ELR (cell line): Measurements from ENCODE around the gene SND1.

ENCODE experiments used
- DNase-seq: peaks from one replicate; pipeline ENCODE4 v3.0.0-alpha.2; 2015; ENCODE audit warnings: low read depth

The SND1 gene

DNA sequence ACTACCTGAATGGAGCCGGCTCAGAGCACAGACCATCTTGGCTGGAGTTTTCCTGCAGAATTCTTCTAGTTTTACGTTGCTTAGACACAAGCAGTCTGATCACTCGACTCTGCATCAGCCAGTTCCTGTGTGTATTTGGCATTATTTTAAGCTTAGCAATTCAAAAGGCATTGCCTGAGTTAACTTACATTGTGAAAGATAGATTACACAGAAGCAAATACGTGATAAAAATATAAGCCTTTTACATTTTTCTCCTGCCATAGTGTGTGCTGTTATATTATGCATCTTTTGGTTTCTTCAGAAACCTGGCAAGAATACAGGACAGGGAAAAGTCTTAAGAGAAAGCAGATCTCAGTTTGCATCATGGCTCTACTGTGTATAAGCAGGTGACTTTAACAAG is 281.2 kb downstream of the SND1 start:
- no peak for DNase-seq

DNA sequence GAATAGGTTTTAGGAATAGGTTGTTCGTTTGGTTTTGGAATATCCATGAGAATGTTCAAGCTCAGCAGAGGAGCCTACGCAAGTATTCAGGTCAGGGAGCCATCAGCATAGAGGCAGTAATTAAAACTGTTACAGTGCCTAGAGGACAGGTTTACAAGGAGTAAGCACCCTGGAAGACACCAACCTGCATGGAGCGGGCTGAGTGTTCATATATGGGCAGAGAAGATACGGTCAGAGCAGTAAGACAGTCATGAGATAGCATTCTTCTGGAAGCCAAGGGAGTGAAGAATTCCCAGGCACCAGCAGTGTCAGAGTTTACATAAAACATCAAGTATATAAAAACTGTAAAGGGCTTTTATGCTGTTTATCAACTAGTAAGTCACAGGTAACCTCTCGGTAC is 282.7 kb downstream of the SND1 start:
- no peak for DNase-seq

DNA sequence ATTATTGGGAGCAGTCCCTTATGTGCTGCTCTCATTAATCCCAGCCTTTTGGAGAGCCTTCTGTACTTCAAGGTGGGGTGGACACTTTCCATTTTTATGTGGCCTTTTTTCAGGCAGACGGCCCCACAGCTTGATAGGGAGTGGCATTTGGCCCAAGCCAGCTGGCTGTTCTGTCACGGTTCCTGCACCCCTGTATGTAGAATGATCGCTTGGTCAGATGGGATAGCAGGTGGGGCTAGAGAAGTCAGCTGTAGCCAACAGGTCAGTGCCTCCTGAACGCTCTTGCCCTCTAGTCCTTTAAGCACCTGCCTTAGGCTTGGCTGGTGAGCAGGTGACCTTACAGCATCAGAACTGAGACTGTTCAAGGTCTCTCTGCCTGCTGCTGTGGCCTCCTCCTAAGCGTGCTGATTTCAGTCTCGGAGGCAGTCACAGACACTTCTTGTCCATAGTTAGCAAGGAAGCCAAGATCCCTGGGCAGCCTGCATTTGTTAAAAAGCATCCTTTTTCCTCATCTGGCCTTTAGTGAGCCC is 283.9 kb downstream of the SND1 start:
- DNase-seq: no peak

DNA sequence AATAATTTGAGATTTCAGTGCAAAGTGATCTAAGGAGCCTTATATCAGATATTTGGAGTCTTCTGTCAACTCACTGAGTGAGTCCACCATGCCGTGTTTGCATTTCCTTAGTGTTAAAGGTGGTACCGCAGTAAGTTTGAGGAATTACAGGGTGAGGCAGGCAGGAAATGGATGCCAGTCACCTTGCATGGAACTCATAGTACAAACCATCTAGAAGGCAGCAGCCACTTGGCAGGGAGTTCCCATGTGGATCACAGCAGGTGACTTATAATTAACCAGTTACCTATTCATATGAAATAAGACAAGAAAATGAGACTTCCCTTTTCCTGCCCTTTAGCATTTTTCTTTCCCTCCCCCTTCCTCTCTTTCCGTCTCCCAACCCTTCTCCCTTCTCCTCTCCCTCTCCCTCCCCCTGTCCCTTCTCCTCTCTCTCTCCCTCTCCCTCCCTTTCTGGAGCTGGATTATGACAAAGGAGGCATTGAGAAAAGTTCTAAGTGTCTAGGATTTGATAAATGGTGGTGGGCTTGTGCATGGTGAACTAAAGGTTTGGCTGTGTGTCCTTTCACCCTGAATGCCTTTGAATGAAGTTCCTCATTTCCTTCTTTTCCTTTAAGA is 285.2 kb downstream of the SND1 start:
- no peak for DNase-seq

DNA sequence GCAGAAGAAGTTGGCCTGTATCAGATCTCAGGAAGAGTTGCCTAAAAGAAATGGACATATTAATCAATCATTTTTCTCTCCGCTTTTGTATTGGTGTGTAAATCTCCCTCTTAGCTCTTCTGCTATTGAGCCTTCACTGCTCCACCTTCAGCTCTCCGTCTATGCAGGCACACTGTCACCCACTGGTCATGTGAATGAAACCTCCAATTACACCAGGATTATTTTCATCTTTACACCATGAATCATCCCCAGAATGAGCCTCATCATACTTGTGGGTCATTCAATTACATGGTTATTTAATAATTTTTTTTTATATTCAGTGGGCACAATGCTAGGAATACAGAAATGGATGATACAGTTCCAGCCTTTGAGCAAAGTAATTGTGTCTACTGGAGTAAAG is 286.6 kb downstream of the SND1 start:
- DNase-seq: peak; percentile 89

DNA sequence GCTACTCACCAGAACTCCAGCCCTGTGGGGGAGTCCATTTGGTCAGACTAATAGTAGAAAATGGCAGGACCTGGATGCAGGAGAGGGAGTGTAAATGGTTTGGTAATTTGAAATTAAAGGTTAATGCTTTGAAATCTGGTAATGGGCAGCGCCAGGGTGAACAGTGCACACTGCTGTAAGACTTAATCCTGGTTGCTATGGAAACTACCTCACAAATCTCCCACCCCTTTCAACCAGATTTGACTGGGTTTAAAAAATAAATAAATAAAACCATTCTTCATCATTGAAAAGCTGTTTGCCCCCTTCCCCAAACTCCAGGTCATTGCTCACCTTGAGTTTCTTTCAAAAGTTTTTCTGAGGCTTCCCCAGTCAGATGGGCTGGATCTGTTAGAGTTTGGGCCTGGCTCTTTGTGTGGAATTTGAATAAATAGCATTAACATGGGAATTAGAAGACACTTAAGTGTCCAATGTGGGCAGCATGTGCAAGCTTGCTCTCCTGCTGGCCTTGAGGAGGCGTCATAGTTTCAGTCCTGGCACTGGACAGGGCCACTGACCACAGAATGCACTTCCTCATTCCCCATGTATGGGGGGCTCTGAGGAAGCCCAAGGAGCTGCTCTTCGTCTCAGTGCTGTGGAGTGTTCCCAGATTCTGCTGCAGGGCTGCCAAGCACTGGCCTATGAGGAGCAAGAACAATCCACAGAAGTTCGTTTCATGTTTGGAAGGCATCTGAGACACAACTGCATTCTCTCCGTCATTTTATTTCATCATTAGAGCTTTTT is 288.6 kb downstream of the SND1 start:
- DNase-seq: no peak

DNA sequence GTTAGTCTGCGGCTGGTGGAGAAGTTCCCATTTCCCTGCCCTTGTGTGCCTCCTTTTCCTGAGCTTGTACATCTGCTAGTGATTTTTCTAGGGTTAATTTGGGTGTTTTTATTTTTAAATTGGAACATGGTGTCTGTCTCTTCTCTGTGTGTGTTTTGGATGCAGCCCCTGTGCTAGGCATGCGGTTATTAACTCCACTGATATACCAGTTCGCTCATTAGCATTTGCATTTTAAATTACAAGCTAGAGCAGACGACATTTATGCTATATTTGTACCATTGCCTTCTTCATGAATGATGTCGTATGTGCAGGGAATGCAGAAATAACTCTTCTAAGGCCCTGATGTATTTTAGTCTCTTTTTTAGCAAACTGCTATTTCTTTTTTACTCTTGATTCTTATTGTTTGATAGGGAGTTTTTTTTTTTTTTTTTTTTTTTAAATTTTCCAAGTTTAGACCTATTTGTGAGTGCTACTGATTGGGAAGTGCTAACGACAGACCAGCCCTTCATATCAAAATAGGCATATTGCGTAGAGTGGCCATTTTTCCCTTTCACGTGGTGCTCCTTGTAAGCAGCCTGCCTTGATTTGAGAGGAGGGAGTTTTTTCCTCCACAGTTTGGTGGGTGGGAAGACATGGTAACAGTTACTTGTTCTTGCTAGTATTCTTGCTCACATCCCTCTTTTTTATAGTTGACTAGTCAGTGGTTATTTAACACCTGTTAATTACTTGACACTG is 289.6 kb downstream of the SND1 start:
- no peak for DNase-seq

DNA sequence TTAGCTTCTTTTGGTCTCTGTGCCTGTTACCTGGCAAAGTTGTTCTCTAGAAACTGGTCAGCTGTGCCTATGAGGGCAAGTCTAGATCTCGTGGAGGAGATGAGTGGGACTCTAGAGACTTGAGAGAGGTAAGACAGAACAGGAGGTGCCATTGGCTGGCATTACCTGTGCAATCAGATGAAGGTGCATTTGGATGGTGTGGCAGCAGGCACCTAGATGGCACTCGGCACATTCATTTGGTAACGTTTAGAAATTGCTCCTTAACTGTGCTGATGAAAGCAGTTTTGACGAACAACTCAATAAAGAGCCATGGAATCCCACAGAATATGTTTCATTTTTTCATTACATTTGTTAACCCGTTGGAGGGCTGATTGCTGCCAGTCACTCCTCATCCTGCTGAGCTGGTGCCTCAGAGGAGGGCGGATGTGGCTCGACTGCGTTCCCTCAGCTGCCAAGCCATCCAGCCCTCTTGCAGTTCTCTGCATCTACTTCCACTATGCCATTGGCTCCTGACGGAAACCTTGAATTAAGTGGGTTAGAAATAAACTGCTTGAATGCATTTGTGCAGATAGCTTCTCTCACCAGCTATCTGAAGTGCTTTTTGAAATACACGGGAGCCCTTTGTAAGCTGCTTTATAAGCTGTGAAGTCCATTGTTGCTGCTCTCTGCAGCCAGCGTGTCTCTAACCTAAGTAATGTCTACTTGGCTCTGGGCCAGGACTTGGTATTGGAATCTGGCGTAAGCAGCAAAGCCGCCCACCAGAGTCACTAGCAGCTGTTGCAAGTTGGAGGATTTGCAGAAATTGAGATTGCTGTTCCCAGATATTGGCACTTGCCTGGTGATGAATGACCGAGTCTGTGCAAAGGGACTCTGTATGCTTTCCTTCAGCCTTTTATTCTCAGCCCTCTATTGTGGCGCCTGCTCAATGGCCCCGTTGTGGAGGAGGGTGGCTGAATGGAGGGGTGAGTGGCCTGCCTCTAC is 291.8 kb downstream of the SND1 start:
- no peak for DNase-seq

DNA sequence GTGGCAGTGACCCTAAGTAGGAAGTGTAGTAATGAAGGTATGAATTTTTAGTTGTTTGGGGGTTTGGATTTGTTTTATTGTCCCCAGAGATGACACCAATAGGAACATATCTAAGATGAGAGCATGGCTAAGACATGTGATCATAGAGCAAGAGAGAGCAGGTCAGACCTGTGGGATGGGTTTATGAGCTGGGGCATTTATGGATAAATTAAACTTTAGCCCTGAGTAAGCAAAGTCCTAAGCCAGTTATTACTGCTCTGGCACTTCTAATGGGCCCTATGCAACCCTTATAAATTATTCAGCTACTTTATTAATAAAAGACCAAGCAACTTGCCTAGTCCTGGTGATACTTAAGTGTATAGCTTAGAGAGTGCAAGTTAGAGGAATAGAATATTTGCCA is 294.1 kb downstream of the SND1 start:
- no peak for DNase-seq

DNA sequence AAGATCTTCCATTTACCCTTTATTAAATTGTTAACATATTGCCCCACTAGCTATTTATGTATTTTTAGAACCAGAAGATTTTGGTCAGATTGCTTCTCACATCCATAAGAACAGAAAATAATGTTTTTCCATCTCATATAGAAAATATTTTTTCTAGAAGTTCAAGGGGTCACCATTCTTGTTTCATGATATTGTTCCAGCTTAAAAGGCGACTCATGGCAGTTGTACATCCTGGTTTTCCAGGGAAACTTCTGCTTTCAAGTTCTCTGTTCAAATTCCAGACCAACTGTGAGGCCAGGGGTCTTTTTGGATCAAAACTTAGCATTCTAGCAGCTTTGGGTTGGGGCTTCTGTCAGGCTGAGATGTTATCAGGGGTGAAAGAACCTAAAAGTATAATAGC is 294.9 kb downstream of the SND1 start:
- peak; percentile 55 for DNase-seq

DNA sequence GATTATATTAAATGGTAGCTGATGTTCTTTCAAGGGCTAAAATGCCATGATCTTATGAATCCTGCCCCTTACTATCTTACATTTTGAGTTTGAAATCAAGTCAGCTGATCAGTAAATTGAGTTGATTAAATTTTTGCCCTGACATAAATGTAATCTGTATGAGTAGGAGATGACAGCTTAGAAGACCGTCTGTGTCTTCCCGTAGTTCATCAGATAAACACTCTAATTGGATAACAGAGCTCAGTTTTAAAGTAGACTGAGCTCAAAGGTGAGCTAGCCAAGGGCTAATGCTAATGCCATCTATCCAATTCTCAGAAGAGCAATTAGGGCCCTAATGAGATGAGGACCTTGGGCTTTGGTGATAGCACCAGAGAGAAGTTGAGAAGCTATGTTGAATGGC is 296.3 kb downstream of the SND1 start:
- no peak for DNase-seq

DNA sequence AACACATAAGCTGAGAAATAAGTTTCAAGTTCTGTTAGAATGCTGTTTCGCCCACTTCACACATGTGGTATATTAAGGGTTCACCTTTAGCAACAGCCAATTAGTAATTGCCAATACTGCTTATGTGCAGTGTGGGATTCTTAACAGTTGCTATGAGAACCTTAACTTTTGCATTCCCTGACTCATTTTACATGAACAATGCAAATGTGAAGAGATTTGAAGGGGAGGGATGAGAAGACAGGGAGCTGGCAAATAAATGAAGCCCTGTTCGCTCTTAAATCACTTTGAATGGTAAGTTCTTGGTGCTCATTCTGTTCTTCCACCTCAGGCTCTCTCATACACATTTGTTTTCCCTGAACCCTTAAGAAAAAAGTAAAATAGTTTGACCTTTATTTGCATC is 296.9 kb downstream of the SND1 start:
- DNase-seq: no peak

DNA sequence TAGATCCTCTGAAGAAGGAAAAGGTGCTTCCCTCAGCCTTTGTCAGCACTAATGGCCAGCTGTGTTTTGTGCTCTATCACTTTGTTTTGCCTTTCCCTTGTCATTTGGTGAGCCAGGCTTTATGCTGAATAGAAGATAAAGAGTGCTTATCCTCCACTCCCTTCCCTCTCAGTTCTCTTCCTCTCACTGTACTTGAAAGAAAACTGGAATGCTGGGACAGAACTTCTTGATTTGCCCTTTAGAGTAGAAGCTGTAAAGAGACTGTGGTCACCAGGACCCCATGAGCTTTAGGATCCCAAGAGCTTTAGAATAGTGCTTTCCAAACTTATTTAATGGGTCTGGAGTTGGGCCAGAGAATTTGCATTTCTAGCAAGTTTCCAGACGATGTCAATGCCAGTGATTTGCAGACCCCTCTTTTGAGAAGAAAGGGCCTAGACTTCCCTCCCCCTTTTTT is 297.8 kb downstream of the SND1 start:
- DNase-seq: no peak

DNA sequence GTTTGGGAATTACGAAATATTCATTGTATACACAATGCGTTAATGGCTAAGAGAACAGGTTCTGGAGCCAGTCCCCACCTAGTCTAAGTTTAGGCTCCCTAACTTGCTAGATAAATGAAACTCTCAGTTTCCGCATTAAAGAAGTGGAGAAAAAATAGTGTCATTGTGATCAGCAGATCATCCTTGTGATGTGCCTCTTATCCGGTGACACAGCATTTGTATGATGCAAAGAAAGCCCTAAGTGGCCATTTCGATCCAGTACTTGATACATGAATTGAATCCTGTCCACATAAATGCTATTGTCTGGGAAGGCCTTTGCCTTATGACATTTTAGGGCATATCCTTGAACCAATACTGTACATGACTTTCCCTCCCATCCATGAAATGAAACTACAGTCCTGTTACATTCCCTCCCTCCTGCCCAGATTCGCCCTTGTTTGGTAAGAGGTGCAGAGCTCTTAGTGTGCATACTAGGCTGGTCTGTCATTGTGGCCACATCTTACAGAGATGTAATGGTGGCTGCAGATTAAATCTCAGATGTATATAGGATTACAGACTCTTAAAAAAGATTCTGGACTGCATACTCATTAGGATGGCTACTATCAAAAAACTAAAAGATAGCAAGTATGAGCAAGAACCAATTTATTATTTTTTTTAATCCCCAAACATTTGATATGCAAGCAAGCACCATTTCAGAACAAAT is 298.4 kb downstream of the SND1 start:
- no peak for DNase-seq

DNA sequence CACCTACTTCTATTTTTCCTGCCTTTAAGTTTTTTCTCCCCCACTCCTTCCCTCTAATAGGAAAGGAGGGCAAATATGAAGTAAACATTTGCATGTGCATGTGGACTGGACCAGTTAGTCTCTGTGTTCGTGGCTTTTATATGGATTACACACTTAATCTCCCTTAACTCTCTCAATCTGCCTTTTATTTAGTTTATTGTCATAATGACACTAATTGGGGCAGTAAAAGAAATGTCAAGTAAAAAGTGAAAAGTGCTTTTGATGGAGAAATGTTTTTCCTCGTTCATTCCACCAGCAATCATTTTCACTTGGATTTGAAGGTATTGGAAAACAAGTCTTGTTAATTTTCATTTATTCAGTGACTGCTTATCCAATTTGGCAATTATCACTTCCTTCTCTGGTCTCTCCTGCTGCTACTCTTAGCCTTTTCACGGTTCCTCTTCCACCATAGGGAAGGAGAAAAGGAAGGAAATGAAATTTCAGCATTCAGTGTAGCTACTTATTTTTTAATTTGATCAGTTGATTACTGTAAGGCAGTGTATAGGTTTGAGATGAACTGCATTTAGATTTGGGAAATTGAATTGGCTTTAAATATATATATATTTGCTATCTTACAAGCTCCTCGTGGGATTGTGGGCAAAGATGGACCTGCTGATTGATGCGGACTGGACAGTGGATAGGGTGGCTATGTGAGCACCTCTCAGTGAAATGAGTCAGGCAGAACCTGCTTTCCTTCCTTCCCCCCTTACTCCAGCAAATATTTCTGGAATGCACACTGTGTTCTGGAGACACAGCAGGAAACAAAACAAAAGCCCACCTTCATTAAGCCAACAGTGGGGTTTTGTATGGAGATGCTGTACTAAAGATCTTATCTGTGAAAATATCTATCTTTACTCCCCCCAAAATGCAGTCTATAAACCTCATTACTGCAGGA is 301.7 kb downstream of the SND1 start:
- DNase-seq: no peak

DNA sequence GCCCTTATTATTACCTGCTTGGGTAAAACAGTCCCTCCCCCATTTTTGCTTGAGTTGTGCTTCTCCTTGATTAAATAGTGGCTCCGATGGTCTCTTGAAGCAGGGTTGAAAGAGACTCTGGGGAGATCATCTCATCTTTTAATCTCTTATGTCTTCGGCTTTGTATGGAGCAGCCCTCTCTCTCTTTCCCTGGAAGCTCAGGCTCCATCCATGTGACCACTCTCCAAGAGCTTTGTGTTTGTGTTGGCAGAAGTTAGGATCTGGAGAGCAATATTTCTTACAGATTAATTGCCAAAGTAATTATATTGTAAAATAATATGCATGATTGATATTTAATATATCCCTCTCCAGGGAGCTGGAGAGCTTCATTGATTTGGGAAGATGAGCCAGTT is 302.4 kb downstream of the SND1 start:
- no peak for DNase-seq

DNA sequence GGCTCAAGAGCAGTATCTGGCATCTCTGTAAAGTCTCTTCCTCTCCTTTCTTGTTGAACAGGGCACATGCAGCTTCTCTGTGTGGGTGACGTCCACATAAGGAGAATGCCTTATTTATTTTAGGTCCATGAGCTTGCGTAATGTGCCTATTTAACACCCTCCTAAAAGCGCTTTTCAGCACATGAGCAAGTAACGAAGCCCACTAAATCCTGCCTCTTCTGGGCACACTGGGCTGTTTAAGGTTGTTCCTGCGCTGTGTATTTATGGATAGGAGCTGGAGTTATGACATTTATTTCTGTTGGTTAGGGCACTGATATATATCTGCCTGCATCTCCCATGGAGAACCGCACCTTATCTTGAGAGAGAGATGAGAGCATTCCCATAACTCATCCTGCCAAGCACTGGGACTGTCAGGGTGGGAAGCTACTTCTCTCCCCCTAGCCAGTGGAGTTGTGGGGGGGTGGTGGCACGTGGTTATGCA is 303.1 kb downstream of the SND1 start:
- DNase-seq: no peak

DNA sequence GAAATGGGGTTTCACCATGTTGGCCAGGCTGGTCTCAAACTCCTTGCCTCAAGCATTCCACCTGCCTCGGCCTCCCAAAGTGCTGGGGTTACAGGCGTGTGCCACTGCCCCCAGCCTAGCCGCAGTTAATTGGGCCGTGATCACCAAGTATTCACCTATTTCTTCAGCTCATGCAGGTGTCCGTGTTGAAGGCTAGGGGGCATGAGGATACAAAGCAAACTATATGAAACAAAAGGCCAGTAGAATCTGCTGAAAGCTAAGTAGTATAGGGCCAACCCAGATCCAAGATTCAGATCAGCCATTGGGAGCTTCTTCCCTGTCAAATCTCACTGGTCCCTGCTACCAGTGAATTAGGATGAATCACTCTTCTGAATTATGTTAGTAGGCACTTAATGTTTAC is 305.9 kb downstream of the SND1 start:
- no peak for DNase-seq

DNA sequence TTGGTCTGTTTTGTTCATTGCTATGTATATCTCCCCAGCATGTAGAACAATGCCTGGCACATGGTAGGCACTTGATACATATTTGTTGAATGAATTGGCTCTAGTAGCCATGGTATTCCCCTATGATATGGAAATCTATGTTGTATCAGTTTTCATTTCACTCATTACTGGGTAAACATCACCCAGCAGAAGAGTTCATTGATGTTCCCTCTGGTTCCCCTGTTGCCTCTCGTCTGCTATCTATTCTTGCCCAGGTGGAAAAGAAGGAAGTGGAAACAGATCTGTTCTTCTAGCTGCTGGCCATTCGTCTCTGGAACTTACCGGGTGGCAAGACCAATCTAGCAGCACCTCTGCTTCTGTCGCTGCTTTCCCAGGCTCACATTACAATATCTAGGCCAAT is 307.8 kb downstream of the SND1 start:
- DNase-seq: no peak
